Right lobe of liver (tissue), 4 donors: ENCODE measurements around the gene OBSCN.

Source experiments
- POLR2A ChIP-seq: fragments of 450-650 bp; IDR thresholded peaks from one replicate; pipeline ENCODE4 v1.6.1; 2017; ENCODE audit warnings: antibody characterized with exemption, mild to moderate bottlenecking
- TF ChIP-seq, protein P1 (sequence below), 4 donors: fragments of 200-600 bp in 3 of 4; fragments of 450-650 bp in 1 of 4; IDR thresholded peaks; one replicate each; pipeline versions ENCODE4 v1.5.1 to v1.8.0; 2016 to 2022; ENCODE audit warnings: antibody characterized with exemption in 4 of 4, mild to moderate bottlenecking in 2 of 4
- donor health status: DM: no; HTN: no; CAD: no.
- donor health status: DM: no; HTN: no; CAD: no.
- donor health status: DM: no; HTN: yes; CAD: no.

DNA sequence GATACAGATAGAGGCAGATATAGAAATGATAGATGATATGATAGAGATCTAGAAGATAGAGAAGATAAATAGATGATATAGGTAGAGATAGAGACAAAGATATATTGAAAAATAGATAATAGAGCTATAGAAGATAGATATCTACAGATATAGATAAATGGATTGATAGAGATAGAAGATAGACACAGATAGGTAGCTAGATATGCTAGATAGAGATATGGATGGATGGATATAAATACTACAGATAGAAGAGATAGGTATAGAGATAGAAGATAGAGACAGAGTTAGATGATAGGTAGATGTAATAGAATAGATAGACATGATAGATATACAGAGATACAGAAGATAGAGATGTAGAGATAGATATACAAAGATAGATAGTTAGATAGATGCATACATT, 177.4 kb downstream of the OBSCN start:
- TF ChIP-seq, protein P1, sequence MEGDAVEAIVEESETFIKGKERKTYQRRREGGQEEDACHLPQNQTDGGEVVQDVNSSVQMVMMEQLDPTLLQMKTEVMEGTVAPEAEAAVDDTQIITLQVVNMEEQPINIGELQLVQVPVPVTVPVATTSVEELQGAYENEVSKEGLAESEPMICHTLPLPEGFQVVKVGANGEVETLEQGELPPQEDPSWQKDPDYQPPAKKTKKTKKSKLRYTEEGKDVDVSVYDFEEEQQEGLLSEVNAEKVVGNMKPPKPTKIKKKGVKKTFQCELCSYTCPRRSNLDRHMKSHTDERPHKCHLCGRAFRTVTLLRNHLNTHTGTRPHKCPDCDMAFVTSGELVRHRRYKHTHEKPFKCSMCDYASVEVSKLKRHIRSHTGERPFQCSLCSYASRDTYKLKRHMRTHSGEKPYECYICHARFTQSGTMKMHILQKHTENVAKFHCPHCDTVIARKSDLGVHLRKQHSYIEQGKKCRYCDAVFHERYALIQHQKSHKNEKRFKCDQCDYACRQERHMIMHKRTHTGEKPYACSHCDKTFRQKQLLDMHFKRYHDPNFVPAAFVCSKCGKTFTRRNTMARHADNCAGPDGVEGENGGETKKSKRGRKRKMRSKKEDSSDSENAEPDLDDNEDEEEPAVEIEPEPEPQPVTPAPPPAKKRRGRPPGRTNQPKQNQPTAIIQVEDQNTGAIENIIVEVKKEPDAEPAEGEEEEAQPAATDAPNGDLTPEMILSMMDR (IDR thresholded peaks at IDR 0.05) = no peak
- no peak for TF ChIP-seq POLR2A
